HCT116 (cell line): ENCODE data around the gene LRRN4CL.
"Not testable (repeated sequence)": the region's sequence is repeated elsewhere in the genome, so short reads cannot be mapped to it uniquely, and the experiment has no call there.

Source experiments
- CEBPB ChIP-seq: IDR thresholded peaks from 2 replicates; pipeline ENCODE4 v1.6.1; 2012; ENCODE audit warnings: low read depth
- CTCF ChIP-seq, 3 experiments: fragments of 200-600 bp in 1 of 3; sonication (generic) in 1 of 3; IDR thresholded peaks in 2 of 3; conservative IDR thresholded peaks in 1 of 3; 2 replicates each; pipeline ENCODE4 v1.5.1; 2012 to 2017; ENCODE audit warnings: low read depth in 2 of 3, low read length in 2 of 3, antibody characterized with exemption in 1 of 3, borderline replicate concordance in 1 of 3, control low read depth in 1 of 3, mild to moderate bottlenecking in 1 of 3, mixed read lengths in 1 of 3, mixed run types in 1 of 3, moderate library complexity in 1 of 3; ENCODE audit not compliant: insufficient read depth in 1 of 3
- ELF1 ChIP-seq: IDR thresholded peaks from 2 replicates; pipeline ENCODE4 v1.6.1; 2012; ENCODE audit warnings: low read depth, borderline replicate concordance
- EZH2 ChIP-seq: fragments of 200-600 bp; sonication (generic); IDR thresholded peaks from 2 replicates; pipeline ENCODE4 v1.6.1; 2017; ENCODE audit warnings: antibody characterized with exemption, mixed run types
- EZH2phosphoT487 ChIP-seq: fragments of 200-600 bp; IDR thresholded peaks from 2 replicates; pipeline ENCODE4 v1.6.1; 2018; ENCODE audit warnings: antibody characterized with exemption, borderline replicate concordance
- FOSL1 ChIP-seq: IDR thresholded peaks from 2 replicates; pipeline ENCODE4 v1.6.1; 2012; ENCODE audit warnings: low read depth
- JUND ChIP-seq: IDR thresholded peaks from 2 replicates; pipeline ENCODE4 v1.6.1; 2012
- MAX ChIP-seq: IDR thresholded peaks from 2 replicates; pipeline ENCODE4 v1.6.1; 2012
- POLR2A ChIP-seq: IDR thresholded peaks from 2 replicates; pipeline ENCODE4 v1.7.0; 2011; ENCODE audit warnings: borderline replicate concordance; ENCODE audit not compliant: insufficient read depth, insufficient read length; ENCODE audit errors: extremely low read depth
- SP1 ChIP-seq: IDR thresholded peaks from 2 replicates; pipeline ENCODE4 v1.6.1; 2012; ENCODE audit warnings: low read depth
- SRF ChIP-seq: IDR thresholded peaks from 2 replicates; pipeline ENCODE4 v1.6.1; 2012; ENCODE audit warnings: low read depth
- YY1 ChIP-seq: IDR thresholded peaks from 2 replicates; pipeline ENCODE4 v1.6.1; 2011; ENCODE audit warnings: low read length, low read depth, moderate library complexity, mild to moderate bottlenecking; ENCODE audit not compliant: insufficient replicate concordance; ENCODE audit errors: extremely low read depth
- ZBTB33 ChIP-seq: IDR thresholded peaks from 2 replicates; pipeline ENCODE4 v1.6.1; 2011; ENCODE audit warnings: mild to moderate bottlenecking, low read length, moderate library complexity; ENCODE audit not compliant: insufficient replicate concordance; ENCODE audit errors: extremely low read depth
- ZNF274 ChIP-seq: fragments of 200-500 bp; sonication (Bioruptor generic); IDR thresholded peaks from 2 replicates; pipeline ENCODE4 v1.6.1; 2014; ENCODE audit warnings: mild to moderate bottlenecking, low read depth, low read length, inconsistent platforms

GRCh38 chr11:62703921-62704320 lies 14.6 kb upstream of the LRRN4CL start:
- not testable (repeated sequence) for TF ChIP-seq CTCF (IDR thresholded peaks at IDR 0.05 in 2 of 3, conservative IDR thresholded peaks at IDR 0.05 in 1 of 3; ENCODE audit: borderline replicate concordance in 1 of 3, insufficient read depth in 1 of 3, low read depth in 2 of 3, low read length in 2 of 3); SRF; JUND; MAX; SP1; EZH2; POLR2A; YY1; ZBTB33; FOSL1; ELF1; EZH2phosphoT487; ZNF274; CEBPB
